Stimulated activated naive CD8-positive, alpha-beta T cell treated with anti-CD3 and anti-CD28 coated beads, Interleukin-15, amount 100 ng/mL, for 72 hours (primary cell): Measurements from ENCODE around the gene DMBX1.
A peak's percentile ranks its signal among the peaks of the same experiment; 100 is the strongest.

Source experiments
- ATAC-seq: fragments of 150-1000 bp; cut with Tn5 transposase; 2 replicates; pipeline ENCODE4 v1.10.0; 2021; ENCODE audit warnings: mild to moderate bottlenecking, moderate library complexity
- DNase-seq, 2 donors: peaks; one replicate each; pipeline ENCODE4 v3.0.0; 2021 to 2022
- H3K27ac Mint-ChIP-seq, 2 donors: one replicate each; pipeline ENCODE4 v1.8.0; 2022; ENCODE audit warnings: mild to moderate bottlenecking in 2 of 2, mixed read lengths in 2 of 2, moderate library complexity in 2 of 2
- H3K27me3 Mint-ChIP-seq: one replicate; pipeline ENCODE4 v1.8.0; 2022; ENCODE audit warnings: mixed read lengths
- H3K4me1 Mint-ChIP-seq: one replicate; pipeline ENCODE4 v1.8.0; 2022; ENCODE audit warnings: mild to moderate bottlenecking, mixed read lengths
- H3K4me3 Mint-ChIP-seq, 2 donors: one replicate each; pipeline ENCODE4 v1.8.0; 2022; ENCODE audit warnings: mild to moderate bottlenecking in 2 of 2, mixed read lengths in 2 of 2, moderate library complexity in 1 of 2
- H3K9me3 Mint-ChIP-seq, 2 donors: one replicate each; pipeline ENCODE4 v1.8.0; 2022; ENCODE audit warnings: mixed read lengths in 2 of 2

Gene DMBX1

GRCh38 chr1:46486432-46487015 lies 3.1 kb upstream of the DMBX1 start:
- DNase-seq (no peak), ATAC-seq (no peak)
- H3K27me3 Mint-ChIP-seq = peaks cover 90% of the 10 kb centered on the region
- H3K4me1 Mint-ChIP-seq = peaks cover 30% of the 10 kb centered on the region
- no peaks in the 10 kb centered on the region for H3K9me3 Mint-ChIP-seq
- no peak overlapping the region for H3K4me3 Mint-ChIP-seq
- no peak overlapping the region for H3K27ac Mint-ChIP-seq

- H3K4me3 Mint-ChIP-seq = no peak overlapping the region
- ATAC-seq = no peak
- H3K27ac Mint-ChIP-seq = no peak overlapping the region
- H3K4me1 Mint-ChIP-seq = peaks cover 43% of the 10 kb centered on the region
- H3K9me3 Mint-ChIP-seq = no peaks in the 10 kb centered on the region
- DNase-seq = no peak
- H3K27me3 Mint-ChIP-seq = peaks cover 100% of the 10 kb centered on the region
Observed at GRCh38 chr1:46487818-46488218, 1.8 kb upstream of the DMBX1 start.

GRCh38 chr1:46488343-46489168 lies 1.1 kb upstream of the DMBX1 start:
- ATAC-seq (peak; percentile 27), DNase-seq (no peak)
- Mint-ChIP-seq H3K4me3 (peak overlapping the region; percentile 80 to 84), H3K9me3 (no peaks in the 10 kb centered on the region), H3K27me3 (peaks cover 100% of the 10 kb centered on the region), H3K4me1 (peaks cover 43% of the 10 kb centered on the region), H3K27ac (peak overlapping the region in 1 of 2 donors; percentile 5)

- ATAC-seq = peak; percentile 37
Observed at GRCh38 chr1:46489169-46489637, 433 bp upstream of the DMBX1 start.

GRCh38 chr1:46490406-46490655 lies 695 bp downstream of the DMBX1 start:
- ATAC-seq (no peak), DNase-seq (no peak)
- peak overlapping the region in 1 of 2 donors; percentile 55 for H3K4me3 Mint-ChIP-seq
- peaks cover 43% of the 10 kb centered on the region for H3K4me1 Mint-ChIP-seq
- peaks cover 100% of the 10 kb centered on the region for H3K27me3 Mint-ChIP-seq
- H3K27ac Mint-ChIP-seq = no peak overlapping the region
- H3K9me3 Mint-ChIP-seq = no peaks in the 10 kb centered on the region

More at GRCh38 chr1:46489169-46489637, 433 bp upstream of the DMBX1 start:
- peaks cover 43% of the 10 kb centered on the region for H3K4me1 Mint-ChIP-seq
- peaks cover 100% of the 10 kb centered on the region for H3K27me3 Mint-ChIP-seq
- peak overlapping the region; percentile 5 to 78 for H3K27ac Mint-ChIP-seq
- peak overlapping the region; percentile 80 to 84 for H3K4me3 Mint-ChIP-seq
- DNase-seq = peak; percentile 42 to 47
- H3K9me3 Mint-ChIP-seq = no peaks in the 10 kb centered on the region

- DNase-seq (no peak), ATAC-seq (no peak)
- peaks cover 43% of the 10 kb centered on the region for H3K4me1 Mint-ChIP-seq
- H3K4me3 Mint-ChIP-seq = peak overlapping the region in 1 of 2 donors; percentile 55
- H3K9me3 Mint-ChIP-seq = no peaks in the 10 kb centered on the region
- no peak overlapping the region for H3K27ac Mint-ChIP-seq
- peaks cover 100% of the 10 kb centered on the region for H3K27me3 Mint-ChIP-seq
Observed at GRCh38 chr1:46490656-46491442, 1.2 kb downstream of the DMBX1 start.

GRCh38 chr1:46491443-46492268 lies 2.0 kb downstream of the DMBX1 start:
- peaks cover 43% of the 10 kb centered on the region for H3K4me1 Mint-ChIP-seq
- H3K27ac Mint-ChIP-seq = no peak overlapping the region
- H3K4me3 Mint-ChIP-seq = no peak overlapping the region
- peaks cover 100% of the 10 kb centered on the region for H3K27me3 Mint-ChIP-seq
- ATAC-seq (no peak), DNase-seq (no peak)
- H3K9me3 Mint-ChIP-seq = no peaks in the 10 kb centered on the region

GRCh38 chr1:46492269-46492853 lies 2.7 kb downstream of the DMBX1 start:
- Mint-ChIP-seq H3K27me3 (peaks cover 99% of the 10 kb centered on the region), H3K9me3 (no peaks in the 10 kb centered on the region), H3K4me3 (no peak overlapping the region), H3K27ac (no peak overlapping the region), H3K4me1 (peaks cover 43% of the 10 kb centered on the region)
- ATAC-seq (peak; percentile 19), DNase-seq (no peak)

- no peak overlapping the region for H3K4me3 Mint-ChIP-seq
- peaks cover 43% of the 10 kb centered on the region for H3K4me1 Mint-ChIP-seq
- no peak overlapping the region for H3K27ac Mint-ChIP-seq
- H3K27me3 Mint-ChIP-seq = peaks cover 94% of the 10 kb centered on the region
- no peak for DNase-seq
- ATAC-seq = peak; percentile 2
- no peaks in the 10 kb centered on the region for H3K9me3 Mint-ChIP-seq
Observed at GRCh38 chr1:46492871-46493270, 3.2 kb downstream of the DMBX1 start.

- no peak overlapping the region for H3K27ac Mint-ChIP-seq
- peaks cover 39% of the 10 kb centered on the region for H3K4me1 Mint-ChIP-seq
- no peaks in the 10 kb centered on the region for H3K9me3 Mint-ChIP-seq
- no peak for ATAC-seq
- no peak overlapping the region for H3K4me3 Mint-ChIP-seq
- H3K27me3 Mint-ChIP-seq = peaks cover 88% of the 10 kb centered on the region
- no peak for DNase-seq
Observed at GRCh38 chr1:46493316-46494032, 3.8 kb downstream of the DMBX1 start.

- no peaks in the 10 kb centered on the region for H3K9me3 Mint-ChIP-seq
- H3K4me3 Mint-ChIP-seq = no peak overlapping the region
- peaks cover 24% of the 10 kb centered on the region for H3K4me1 Mint-ChIP-seq
- DNase-seq (no peak), ATAC-seq (no peak)
- peaks cover 74% of the 10 kb centered on the region for H3K27me3 Mint-ChIP-seq
- no peak overlapping the region for H3K27ac Mint-ChIP-seq
Observed at GRCh38 chr1:46494910-46495309, 5.3 kb downstream of the DMBX1 start.

GRCh38 chr1:46495778-46496177 lies 6.1 kb downstream of the DMBX1 start:
- no peak overlapping the region for H3K27ac Mint-ChIP-seq
- ATAC-seq (no peak), DNase-seq (no peak)
- no peak overlapping the region for H3K4me3 Mint-ChIP-seq
- peaks cover 16% of the 10 kb centered on the region for H3K4me1 Mint-ChIP-seq
- peaks cover 65% of the 10 kb centered on the region for H3K27me3 Mint-ChIP-seq
- no peaks in the 10 kb centered on the region for H3K9me3 Mint-ChIP-seq

- H3K27ac Mint-ChIP-seq = no peak overlapping the region
- DNase-seq (no peak), ATAC-seq (no peak)
- H3K4me3 Mint-ChIP-seq = no peak overlapping the region
- no peaks in the 10 kb centered on the region for H3K9me3 Mint-ChIP-seq
- H3K4me1 Mint-ChIP-seq = peaks cover 13% of the 10 kb centered on the region
- H3K27me3 Mint-ChIP-seq = peaks cover 58% of the 10 kb centered on the region
Observed at GRCh38 chr1:46496505-46496904, 6.9 kb downstream of the DMBX1 start.

GRCh38 chr1:46497020-46497419 lies 7.4 kb downstream of the DMBX1 start:
- peaks cover 8% of the 10 kb centered on the region for H3K4me1 Mint-ChIP-seq
- DNase-seq = no peak
- H3K4me3 Mint-ChIP-seq = no peak overlapping the region
- no peaks in the 10 kb centered on the region for H3K9me3 Mint-ChIP-seq
- no peak overlapping the region for H3K27ac Mint-ChIP-seq
- ATAC-seq = no peak
- peaks cover 55% of the 10 kb centered on the region for H3K27me3 Mint-ChIP-seq
